Dendritic cell treated with granulocyte-macrophage colony-stimulating factor and Interleukin-4, amounts not matched to agents 40 ng/mL and 50 ng/mL, for 4 days (primary cell): ENCODE data around the gene ROBO1.

Source experiments
- H3K27ac Mint-ChIP-seq: one replicate; pipeline ENCODE4 v1.8.0; 2022; ENCODE audit warnings: mild to moderate bottlenecking, mixed read lengths
- H3K27me3 Mint-ChIP-seq: one replicate; pipeline ENCODE4 v1.8.0; 2022; ENCODE audit warnings: mild to moderate bottlenecking, mixed read lengths
- H3K36me3 Mint-ChIP-seq: one replicate; pipeline ENCODE4 v1.8.0; 2022; ENCODE audit warnings: low read depth, mixed read lengths
- H3K4me1 Mint-ChIP-seq: one replicate; pipeline ENCODE4 v1.8.0; 2022; ENCODE audit warnings: low read depth, mixed read lengths
- H3K4me3 Mint-ChIP-seq: one replicate; pipeline ENCODE4 v1.8.0; 2022; ENCODE audit warnings: mild to moderate bottlenecking, moderate library complexity, mixed read lengths
- H3K9me3 Mint-ChIP-seq: one replicate; pipeline ENCODE4 v1.8.0; 2022; ENCODE audit warnings: mixed read lengths
- intact Hi-C: fragments of 100-400 bp; cut with micrococcal nuclease; formaldehyde crosslinking; loops from one replicate; pipeline ENCODE4 v1.15.0; 2022

Gene ROBO1

GRCh38 chr3:79651536-79652065 is 116.2 kb downstream of the ROBO1 start:
- no peak overlapping the region for H3K4me3 Mint-ChIP-seq
- H3K4me1 Mint-ChIP-seq: no peaks in the 10 kb centered on the region
- no peaks in the 10 kb centered on the region for H3K9me3 Mint-ChIP-seq
- no peak overlapping the region for H3K27ac Mint-ChIP-seq
- intact Hi-C loops: no loop called here
- no peaks in the 10 kb centered on the region for H3K27me3 Mint-ChIP-seq
- no peaks in the 10 kb centered on the region for H3K36me3 Mint-ChIP-seq

DNA sequence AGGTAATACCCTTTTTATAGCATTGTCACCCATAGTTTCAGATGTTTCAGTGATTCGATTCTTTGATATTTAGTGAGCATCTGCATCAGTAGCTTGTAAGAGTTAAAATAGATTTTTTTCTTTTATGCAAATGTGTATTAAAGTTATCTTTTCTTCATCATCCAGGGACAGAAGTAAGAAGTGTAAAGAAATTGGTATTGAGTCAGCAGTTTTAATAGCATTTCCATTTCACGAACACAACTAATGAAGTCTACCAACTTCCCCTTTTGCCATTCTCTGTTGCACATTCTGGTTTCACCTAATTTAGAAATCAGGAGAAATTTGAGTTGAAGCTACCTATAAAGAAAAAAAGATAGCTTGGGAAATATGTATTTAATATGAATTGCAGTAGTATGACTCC is 127.9 kb downstream of the ROBO1 start:
- Mint-ChIP-seq H3K27me3 (no peaks in the 10 kb centered on the region), H3K4me1 (no peaks in the 10 kb centered on the region), H3K4me3 (no peak overlapping the region), H3K27ac (no peak overlapping the region), H3K36me3 (no peaks in the 10 kb centered on the region), H3K9me3 (peaks cover 20% of the 10 kb centered on the region)
- intact Hi-C loops: no loop called here

GRCh38 chr3:79636372-79636771 is 131.4 kb downstream of the ROBO1 start:
- peaks cover 11% of the 10 kb centered on the region for H3K9me3 Mint-ChIP-seq
- H3K27ac Mint-ChIP-seq: no peak overlapping the region
- intact Hi-C loops: no loop called here
- H3K27me3 Mint-ChIP-seq: no peaks in the 10 kb centered on the region
- H3K4me1 Mint-ChIP-seq: no peaks in the 10 kb centered on the region
- no peak overlapping the region for H3K4me3 Mint-ChIP-seq
- no peaks in the 10 kb centered on the region for H3K36me3 Mint-ChIP-seq

GRCh38 chr3:79632842-79633241 is 135.0 kb downstream of the ROBO1 start:
- H3K9me3 Mint-ChIP-seq: no peaks in the 10 kb centered on the region
- no peak overlapping the region for H3K4me3 Mint-ChIP-seq

GRCh38 chr3:79618883-79619282 is 148.9 kb downstream of the ROBO1 start:
- H3K36me3 Mint-ChIP-seq: no peaks in the 10 kb centered on the region
- no peaks in the 10 kb centered on the region for H3K4me1 Mint-ChIP-seq
- intact Hi-C loops: no loop called here
- H3K9me3 Mint-ChIP-seq: peaks cover 64% of the 10 kb centered on the region
- H3K27me3 Mint-ChIP-seq: no peaks in the 10 kb centered on the region
- no peak overlapping the region for H3K27ac Mint-ChIP-seq
- H3K4me3 Mint-ChIP-seq: no peak overlapping the region

More at GRCh38 chr3:79632842-79633241, 135.0 kb downstream of the ROBO1 start:
- no peaks in the 10 kb centered on the region for H3K36me3 Mint-ChIP-seq
- H3K27ac Mint-ChIP-seq: no peak overlapping the region
- intact Hi-C loops: no loop called here
- H3K4me1 Mint-ChIP-seq: no peaks in the 10 kb centered on the region
- H3K27me3 Mint-ChIP-seq: no peaks in the 10 kb centered on the region

DNA sequence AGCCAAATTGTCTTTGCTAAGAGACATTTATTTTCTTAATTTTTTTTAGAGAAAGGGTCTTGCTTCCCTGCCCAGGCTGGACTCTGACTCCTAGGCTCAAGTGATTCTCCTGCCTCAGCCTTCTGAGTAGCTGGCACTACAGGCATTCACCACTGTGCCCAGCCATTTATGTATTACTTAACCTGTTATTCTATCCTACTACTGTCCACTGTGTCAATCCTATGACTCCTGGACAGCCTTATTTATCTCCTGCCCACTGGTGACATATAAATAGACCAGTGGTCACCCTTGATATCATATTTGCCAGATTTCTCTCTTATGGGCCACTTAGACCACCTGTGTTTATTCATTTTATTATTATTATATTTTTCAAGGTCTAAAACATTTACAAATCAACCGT is 161.4 kb downstream of the ROBO1 start:
- H3K4me3 Mint-ChIP-seq: no peak overlapping the region
- no peak overlapping the region for H3K27ac Mint-ChIP-seq
- H3K9me3 Mint-ChIP-seq: peaks cover 4% of the 10 kb centered on the region
- H3K27me3 Mint-ChIP-seq: no peaks in the 10 kb centered on the region
- intact Hi-C loops: no loop called here
- H3K36me3 Mint-ChIP-seq: no peaks in the 10 kb centered on the region
- H3K4me1 Mint-ChIP-seq: no peaks in the 10 kb centered on the region

DNA sequence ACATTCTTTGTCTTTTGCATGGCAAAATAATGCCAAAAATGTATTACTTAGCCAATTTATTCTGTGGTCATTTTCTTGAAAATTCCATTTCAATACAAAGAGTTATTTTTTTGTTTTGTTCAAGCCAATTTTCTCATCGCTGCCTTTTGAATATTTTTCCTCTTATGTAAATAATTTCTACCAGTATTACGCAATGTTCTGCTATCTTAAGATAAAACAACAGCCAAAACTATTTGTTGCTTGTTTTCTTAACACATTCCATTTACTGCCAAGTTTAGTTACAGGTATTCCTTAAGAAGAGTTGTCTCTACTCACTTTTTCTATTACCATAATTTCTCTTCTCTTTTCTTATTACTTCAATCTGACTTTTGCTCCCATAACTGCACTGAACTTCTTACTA is 163.1 kb downstream of the ROBO1 start:
- no peaks in the 10 kb centered on the region for H3K27me3 Mint-ChIP-seq
- H3K9me3 Mint-ChIP-seq: no peaks in the 10 kb centered on the region

GRCh38 chr3:79602385-79602784 is 165.4 kb downstream of the ROBO1 start:
- no peaks in the 10 kb centered on the region for H3K36me3 Mint-ChIP-seq
- H3K4me1 Mint-ChIP-seq: no peaks in the 10 kb centered on the region
- H3K27ac Mint-ChIP-seq: no peak overlapping the region
- no peaks in the 10 kb centered on the region for H3K9me3 Mint-ChIP-seq
- intact Hi-C loops: no loop called here
- no peaks in the 10 kb centered on the region for H3K27me3 Mint-ChIP-seq
- H3K4me3 Mint-ChIP-seq: no peak overlapping the region

More for the DNA sequence above, 163.1 kb downstream of the ROBO1 start:
- intact Hi-C loops: no loop called here
- Mint-ChIP-seq H3K4me1 (no peaks in the 10 kb centered on the region), H3K36me3 (no peaks in the 10 kb centered on the region), H3K4me3 (no peak overlapping the region), H3K27ac (no peak overlapping the region)

- Mint-ChIP-seq H3K36me3 (no peaks in the 10 kb centered on the region), H3K27me3 (no peaks in the 10 kb centered on the region), H3K9me3 (no peaks in the 10 kb centered on the region), H3K4me3 (no peak overlapping the region), H3K27ac (no peak overlapping the region), H3K4me1 (no peaks in the 10 kb centered on the region)
- intact Hi-C loops: no loop called here
These were observed 169.2 kb downstream of the ROBO1 start for GRCh38 chr3:79598594-79598993.

DNA sequence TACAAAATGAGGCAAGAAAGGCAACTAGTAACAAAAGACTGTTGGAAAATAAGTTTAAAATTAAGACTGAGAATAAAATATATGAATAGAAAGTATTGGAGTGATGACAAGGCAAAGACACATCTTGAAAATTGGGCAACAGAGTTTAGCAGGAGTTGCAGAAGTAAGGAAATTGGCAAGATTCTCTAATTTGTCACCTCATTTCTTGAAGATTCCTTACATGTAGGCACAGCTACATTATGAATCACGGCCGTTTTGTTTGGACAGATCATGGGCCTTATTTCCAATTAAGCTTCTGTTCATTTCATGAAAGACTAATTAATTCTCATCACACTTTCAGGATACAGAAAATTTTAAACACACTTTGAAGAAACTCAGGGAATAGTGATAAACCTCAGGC is 170.1 kb downstream of the ROBO1 start:
- intact Hi-C loops: no loop called here
- Mint-ChIP-seq H3K27ac (no peak overlapping the region), H3K4me3 (no peak overlapping the region), H3K9me3 (no peaks in the 10 kb centered on the region), H3K4me1 (no peaks in the 10 kb centered on the region), H3K36me3 (no peaks in the 10 kb centered on the region), H3K27me3 (no peaks in the 10 kb centered on the region)

DNA sequence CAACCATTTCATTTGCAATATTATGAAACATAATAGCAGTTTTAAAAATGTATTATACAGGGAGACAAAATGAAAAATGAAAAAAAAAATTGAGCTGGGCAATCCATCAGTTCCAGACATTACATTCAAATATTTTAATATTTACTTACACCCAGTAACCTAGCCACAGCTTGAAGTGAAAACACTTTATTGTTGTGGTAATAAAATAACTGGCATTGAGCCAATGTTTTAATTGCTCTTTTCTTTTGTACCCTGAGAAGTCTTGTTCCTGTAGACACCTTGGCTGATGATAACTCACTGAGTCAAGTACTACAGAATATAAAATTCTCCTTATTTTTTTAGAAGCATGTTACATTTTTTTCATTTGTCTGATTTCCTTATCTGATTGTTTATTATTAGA is 180.6 kb downstream of the ROBO1 start:
- H3K27ac Mint-ChIP-seq: no peak overlapping the region
- H3K36me3 Mint-ChIP-seq: no peaks in the 10 kb centered on the region
- H3K4me3 Mint-ChIP-seq: no peak overlapping the region
- H3K9me3 Mint-ChIP-seq: no peaks in the 10 kb centered on the region
- no peaks in the 10 kb centered on the region for H3K4me1 Mint-ChIP-seq
- intact Hi-C loops: no loop called here
- no peaks in the 10 kb centered on the region for H3K27me3 Mint-ChIP-seq

- no peaks in the 10 kb centered on the region for H3K9me3 Mint-ChIP-seq
- H3K36me3 Mint-ChIP-seq: no peaks in the 10 kb centered on the region
- intact Hi-C loops: no loop called here
- no peak overlapping the region for H3K4me3 Mint-ChIP-seq
- no peaks in the 10 kb centered on the region for H3K4me1 Mint-ChIP-seq
- no peak overlapping the region for H3K27ac Mint-ChIP-seq
- H3K27me3 Mint-ChIP-seq: no peaks in the 10 kb centered on the region
These were observed 181.6 kb downstream of the ROBO1 start for GRCh38 chr3:79586232-79586631.

DNA sequence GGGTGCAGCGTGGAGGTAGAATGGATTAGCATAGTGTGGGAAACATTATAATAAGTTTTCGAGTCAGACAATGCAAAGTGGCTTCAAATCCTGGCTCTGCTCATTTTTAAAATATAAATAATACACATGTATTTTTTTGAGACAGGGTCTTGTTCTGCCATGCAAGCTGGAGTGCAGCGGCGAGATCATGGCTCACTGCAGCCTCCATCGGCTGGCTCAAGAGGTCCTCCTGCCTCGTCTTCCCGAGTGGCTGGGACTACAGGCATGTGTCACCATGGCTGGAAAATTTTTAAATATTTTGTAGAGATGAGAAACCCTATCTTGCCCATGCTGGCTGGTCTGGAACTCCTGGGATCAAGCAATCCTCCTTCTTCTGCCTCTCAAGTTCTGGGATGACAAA is 194.9 kb downstream of the ROBO1 start:
- Mint-ChIP-seq H3K27me3 (no peaks in the 10 kb centered on the region), H3K4me3 (no peak overlapping the region), H3K4me1 (no peaks in the 10 kb centered on the region), H3K36me3 (no peaks in the 10 kb centered on the region), H3K27ac (no peak overlapping the region), H3K9me3 (no peaks in the 10 kb centered on the region)
- intact Hi-C loops: no loop called here

GRCh38 chr3:79568938-79569337 is 198.9 kb downstream of the ROBO1 start:
- H3K9me3 Mint-ChIP-seq: no peaks in the 10 kb centered on the region
- H3K27me3 Mint-ChIP-seq: no peaks in the 10 kb centered on the region
- intact Hi-C loops: no loop called here

GRCh38 chr3:79564192-79564591 is 203.6 kb downstream of the ROBO1 start:
- Mint-ChIP-seq H3K27me3 (no peaks in the 10 kb centered on the region), H3K36me3 (no peaks in the 10 kb centered on the region), H3K27ac (no peak overlapping the region), H3K4me1 (no peaks in the 10 kb centered on the region), H3K9me3 (no peaks in the 10 kb centered on the region), H3K4me3 (no peak overlapping the region)
- intact Hi-C loops: no loop called here

More at GRCh38 chr3:79568938-79569337, 198.9 kb downstream of the ROBO1 start:
- Mint-ChIP-seq H3K4me3 (no peak overlapping the region), H3K4me1 (no peaks in the 10 kb centered on the region), H3K27ac (no peak overlapping the region), H3K36me3 (no peaks in the 10 kb centered on the region)
